Thyroid gland (tissue), 4 donors: ENCODE results near the gene KCNQ4. TPM values are rescaled to one million over a fixed set of nuclear protein-coding genes. Genes with fewer than 3 reads are reported as not detected.

Experiments
- DNase-seq, 2 donors: peaks; one replicate each; pipeline ENCODE4 v3.0.0-alpha.2; 2019
- H3K27ac ChIP-seq, 3 donors: fragments of 200-600 bp; sonication (generic); 1 replicate in 2 of 3; 2 replicates in 1 of 3; pipeline ENCODE4 v1.5.1; 2016 to 2019; ENCODE audit warnings: mild to moderate bottlenecking in 1 of 3, moderate library complexity in 1 of 3
- H3K27me3 ChIP-seq: fragments of 200-600 bp; sonication (generic); one replicate; pipeline ENCODE4 v1.5.1; 2019
- H3K36me3 ChIP-seq, 2 donors: fragments of 200-600 bp; sonication (generic); one replicate each; pipeline ENCODE4 v1.5.1; 2016 to 2019
- H3K4me1 ChIP-seq, 2 donors: fragments of 200-600 bp; sonication (generic); one replicate each; pipeline ENCODE4 v1.5.1; 2017 to 2019
- H3K4me3 ChIP-seq, 3 donors: fragments of 200-600 bp; sonication (generic); replicated peaks in 1 of 3; 1 replicate in 2 of 3; 2 replicates in 1 of 3; pipeline ENCODE4 v1.5.1; 2016; ENCODE audit warnings: mild to moderate bottlenecking in 1 of 3
- H3K9me3 ChIP-seq: fragments of 200-600 bp; sonication (generic); one replicate; pipeline ENCODE4 v1.5.1; 2017
- CTCF ChIP-seq, 6 experiments: fragments of 200-600 bp in 3 of 6; fragments of 450-650 bp in 3 of 6; sonication (generic) in 3 of 6; IDR thresholded peaks; one replicate each; pipeline ENCODE4 v1.5.1; 2016 to 2019; ENCODE audit warnings: antibody characterized with exemption in 6 of 6, mild to moderate bottlenecking in 2 of 6, inconsistent platforms in 1 of 6, moderate library complexity in 1 of 6
- POLR2A ChIP-seq, 2 donors: fragments of 450-650 bp; IDR thresholded peaks; one replicate each; pipeline ENCODE4 v1.6.1; 2017; ENCODE audit warnings: antibody characterized with exemption in 2 of 2, mild to moderate bottlenecking in 2 of 2, moderate library complexity in 1 of 2
- WGBS, 2 donors: methylation state at CpG; one replicate each; pipeline ENCODE4 v1.1.5; 2017; 5-methylcytosine and 5-hydroxymethylcytosine counted together
- intact Hi-C: fragments of 100-400 bp; cut with DNase I; formaldehyde crosslinking; loops from one replicate; pipeline ENCODE4 v1.15.1; 2023
- total RNA-seq, 4 donors: library from RNA; depleted of rRNA; stranded (reverse); fragments of >200 nt; gene quantifications; one replicate each; pipeline ENCODE4 v1.2.3, GENCODE V29; 2016

The KCNQ4 gene
- 1 to 10 TPM in 1 of 4 donors, under 1 TPM in 3; 0.11 to 1.1 (median 0.40) TPM for total RNA-seq

DNA sequence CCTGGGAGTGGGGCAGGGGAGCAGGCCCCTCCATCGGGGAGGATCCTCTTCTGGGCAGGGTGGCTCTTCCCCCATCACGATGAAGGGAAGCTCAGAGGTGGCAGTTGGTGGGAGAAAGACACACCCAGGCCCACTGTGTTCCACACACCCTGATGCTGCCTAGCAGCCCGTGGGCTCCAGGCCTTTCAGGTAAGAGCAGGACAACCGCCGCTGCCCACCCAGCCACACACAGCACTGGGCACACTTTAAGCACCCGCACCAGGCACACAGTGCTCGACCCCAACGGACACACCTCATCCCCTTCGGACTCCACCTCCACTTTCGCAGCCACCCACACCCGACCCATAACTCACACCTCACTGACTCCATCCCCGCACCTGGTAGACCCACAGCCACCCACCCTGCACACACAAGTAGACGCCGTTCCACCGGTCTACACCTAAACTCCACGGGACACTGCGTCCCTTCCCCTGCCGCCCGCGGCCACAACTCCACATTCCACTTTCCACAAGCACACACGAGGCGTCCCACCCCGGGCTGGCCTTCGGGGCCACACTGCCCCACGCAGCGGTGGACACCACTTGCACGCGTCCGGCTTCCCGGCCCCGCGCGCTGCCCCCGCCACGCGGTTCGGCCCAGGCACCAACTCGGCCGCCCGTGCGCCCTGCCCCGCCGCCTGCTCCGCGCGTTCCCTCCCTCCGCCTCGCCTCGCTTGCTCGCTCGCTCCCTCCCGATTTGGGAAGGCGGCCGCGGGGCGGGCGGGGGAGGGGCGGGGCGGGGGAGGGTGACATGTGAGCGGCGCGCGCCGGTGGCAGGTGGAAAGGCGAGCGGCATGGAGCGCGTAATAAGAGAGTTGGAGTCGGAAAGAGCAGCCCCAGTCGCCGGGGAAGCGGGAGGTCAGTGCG is at the start of gene KCNQ4:
Gene KCNQ4, plus strand, starts transcription at position 787 of the 905 bp plus-strand sequence. CDS start 307 bp downstream, outside the sequence.
- H3K27me3 ChIP-seq = no peaks in the 10 kb centered on the region
- no peak within 1 kb of the TSS for H3K27ac ChIP-seq
- peak within 1 kb of the TSS in 1 of 3 donors; percentile 42 for H3K4me3 ChIP-seq
- no peak for TF ChIP-seq POLR2A (IDR thresholded peaks at IDR 0.05)
- no peak for TF ChIP-seq CTCF (IDR thresholded peaks at IDR 0.05)
- H3K9me3 ChIP-seq = no peaks in the 10 kb centered on the region
- no peaks in the 10 kb centered on the region for H3K36me3 ChIP-seq
- WGBS, 2 donors = 8% methylated on average over 19 to 25 of the region's 73 CpGs
- intact Hi-C loops = loop anchor here (10.0 kb wide), 1 partner anchor 88 kb away; the partner anchor contains the start of gene NFYC
- H3K4me1 ChIP-seq = peaks cover 13 to 14% of the 10 kb centered on the region in 2 donors
- peak; percentile 70 to 76 for DNase-seq

- TF ChIP-seq CTCF (IDR thresholded peaks at IDR 0.05) (no peak), POLR2A (IDR thresholded peaks at IDR 0.05) (no peak)
- no peaks in the 10 kb centered on the region for H3K27me3 ChIP-seq
- H3K9me3 ChIP-seq = no peaks in the 10 kb centered on the region
- no peak overlapping the region for H3K27ac ChIP-seq
- H3K36me3 ChIP-seq = peaks cover 10 to 14% of the 10 kb centered on the region in 2 donors
- H3K4me1 ChIP-seq = peaks cover 5 to 12% of the 10 kb centered on the region in 2 donors
- no peak overlapping the region for H3K4me3 ChIP-seq
- 90 to 92% methylated on average over 8 of the region's 8 CpGs for WGBS, 2 donors
- no peak for DNase-seq
- intact Hi-C loops = no loop called here
Observed at GRCh38 chr1:40734882-40735628, 48.5 kb upstream of the KCNQ4 start.

DNA sequence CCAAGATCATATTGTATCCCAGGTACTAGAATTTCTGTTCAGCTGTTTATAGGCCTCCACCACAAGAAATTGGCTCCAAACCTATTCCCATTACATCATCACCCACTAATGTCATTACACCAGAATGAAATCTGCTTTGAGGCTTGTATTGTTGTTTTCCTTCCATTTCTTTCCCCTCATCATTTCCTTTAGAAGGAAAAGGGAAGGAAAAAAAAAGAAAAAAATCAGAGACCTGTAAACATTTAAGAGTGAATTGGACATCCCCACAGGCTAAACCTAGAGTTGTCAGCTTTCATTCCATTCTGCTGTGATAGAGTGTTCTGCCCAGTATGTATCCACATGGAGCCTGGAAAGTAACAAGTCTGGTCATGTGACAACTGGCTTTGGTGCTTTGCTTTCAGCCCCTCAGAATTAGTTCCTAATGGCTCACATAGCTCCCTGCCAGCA is 47.5 kb upstream of the KCNQ4 start:
- H3K27ac ChIP-seq = no peak overlapping the region
- DNase-seq = no peak
- H3K9me3 ChIP-seq = no peaks in the 10 kb centered on the region
- intact Hi-C loops = no loop called here
- peaks cover 12% of the 10 kb centered on the region in 2 donors for H3K4me1 ChIP-seq
- no peak for TF ChIP-seq POLR2A (IDR thresholded peaks at IDR 0.05)
- no peak for TF ChIP-seq CTCF (IDR thresholded peaks at IDR 0.05)
- H3K36me3 ChIP-seq = peaks cover 10 to 16% of the 10 kb centered on the region in 2 donors
- H3K4me3 ChIP-seq = no peak overlapping the region
- H3K27me3 ChIP-seq = no peaks in the 10 kb centered on the region

DNA sequence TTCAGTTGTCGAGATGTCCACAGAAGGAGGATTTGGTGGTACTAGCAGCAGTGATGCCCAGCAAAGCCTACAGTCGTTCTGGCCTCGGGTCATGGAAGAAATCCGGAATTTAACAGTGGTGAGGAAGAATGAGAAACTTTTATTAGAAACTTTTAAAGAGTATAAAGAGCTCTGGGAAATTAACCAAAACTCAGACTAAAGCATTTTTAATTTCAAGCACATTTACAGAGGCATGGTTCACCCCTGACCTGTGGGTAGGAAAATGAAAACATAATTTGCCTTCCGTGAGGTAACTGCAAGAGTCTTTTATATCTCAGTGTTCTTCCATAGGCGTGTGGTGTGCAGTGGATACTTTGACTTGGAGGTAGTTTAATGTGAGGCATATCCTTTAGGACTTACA is 44.8 kb upstream of the KCNQ4 start:
- 90 to 92% methylated on average over 6 of the region's 6 CpGs for WGBS, 2 donors
- intact Hi-C loops = no loop called here
- Histone ChIP-seq H3K9me3 (no peaks in the 10 kb centered on the region), H3K4me1 (peaks cover 0 to 12% of the 10 kb centered on the region in 2 donors), H3K27me3 (no peaks in the 10 kb centered on the region), H3K4me3 (no peak overlapping the region), H3K36me3 (peaks cover 17 to 21% of the 10 kb centered on the region in 2 donors), H3K27ac (no peak overlapping the region)
- TF ChIP-seq CTCF (IDR thresholded peaks at IDR 0.05) = no peak
- TF ChIP-seq POLR2A (IDR thresholded peaks at IDR 0.05) = no peak
- no peak for DNase-seq
